T-helper 1 cell treated with Interleukin-12 subunit alpha and Interleukin-12 subunit beta and Interleukin-4 antibody, amounts not matched to agents 30 μg/mL and 1 μg/mL, for 36 hours (primary cell): Measurements from ENCODE around the gene CCDC194.
"Not testable (repeated sequence)": the region's sequence is repeated elsewhere in the genome, so short reads cannot be mapped to it uniquely, and the experiment has no call there.

Source experiments
- H3K27ac Mint-ChIP-seq: one replicate; pipeline ENCODE4 v1.8.0; 2021; ENCODE audit warnings: mild to moderate bottlenecking, mixed read lengths
- H3K27me3 Mint-ChIP-seq: one replicate; pipeline ENCODE4 v1.8.0; 2021; ENCODE audit warnings: low read depth, mixed read lengths
- H3K36me3 Mint-ChIP-seq: one replicate; pipeline ENCODE4 v1.8.0; 2021; ENCODE audit warnings: low read depth, mixed read lengths
- H3K4me1 Mint-ChIP-seq: one replicate; pipeline ENCODE4 v1.8.0; 2021; ENCODE audit warnings: low read depth, mixed read lengths
- H3K4me3 Mint-ChIP-seq: one replicate; pipeline ENCODE4 v1.8.0; 2021; ENCODE audit warnings: mild to moderate bottlenecking, moderate library complexity, mixed read lengths
- H3K9me3 Mint-ChIP-seq: one replicate; pipeline ENCODE4 v1.8.0; 2021; ENCODE audit warnings: mixed read lengths

The CCDC194 gene

GRCh38 chr19:17363852-17364605, 30.0 kb downstream of the CCDC194 start:
- H3K36me3 Mint-ChIP-seq, H3K4me1 Mint-ChIP-seq, H3K4me3 Mint-ChIP-seq, H3K27ac Mint-ChIP-seq, H3K9me3 Mint-ChIP-seq: not testable (repeated sequence)
- H3K27me3 Mint-ChIP-seq: peaks cover 14% of the 10 kb centered on the region

- no peaks in the 10 kb centered on the region for H3K36me3 Mint-ChIP-seq
- no peak overlapping the region for H3K27ac Mint-ChIP-seq
- peaks cover 10% of the 10 kb centered on the region for H3K27me3 Mint-ChIP-seq
- no peaks in the 10 kb centered on the region for H3K4me1 Mint-ChIP-seq
- H3K9me3 Mint-ChIP-seq: no peaks in the 10 kb centered on the region
- no peak overlapping the region for H3K4me3 Mint-ChIP-seq
These were observed 33.8 kb downstream of the CCDC194 start for GRCh38 chr19:17359905-17360800.

GRCh38 chr19:17358395-17358794, 35.6 kb downstream of the CCDC194 start:
- no peak overlapping the region for H3K4me3 Mint-ChIP-seq
- no peaks in the 10 kb centered on the region for H3K36me3 Mint-ChIP-seq
- peaks cover 11% of the 10 kb centered on the region for H3K27me3 Mint-ChIP-seq
- H3K27ac Mint-ChIP-seq: no peak overlapping the region
- H3K9me3 Mint-ChIP-seq: no peaks in the 10 kb centered on the region
- no peaks in the 10 kb centered on the region for H3K4me1 Mint-ChIP-seq

- no peaks in the 10 kb centered on the region for H3K36me3 Mint-ChIP-seq
- no peak overlapping the region for H3K27ac Mint-ChIP-seq
- H3K27me3 Mint-ChIP-seq: peaks cover 12% of the 10 kb centered on the region
- H3K4me1 Mint-ChIP-seq: no peaks in the 10 kb centered on the region
- no peak overlapping the region for H3K4me3 Mint-ChIP-seq
- no peaks in the 10 kb centered on the region for H3K9me3 Mint-ChIP-seq
These were observed 36.3 kb downstream of the CCDC194 start for GRCh38 chr19:17357724-17358123.

- Mint-ChIP-seq H3K4me1 (no peaks in the 10 kb centered on the region), H3K9me3 (no peaks in the 10 kb centered on the region), H3K4me3 (no peak overlapping the region), H3K36me3 (no peaks in the 10 kb centered on the region), H3K27ac (no peak overlapping the region), H3K27me3 (peaks cover 7% of the 10 kb centered on the region)
These were observed 36.8 kb downstream of the CCDC194 start for GRCh38 chr19:17357078-17357666.

- Mint-ChIP-seq H3K4me3 (no peak overlapping the region), H3K4me1 (peaks cover 6% of the 10 kb centered on the region), H3K36me3 (no peaks in the 10 kb centered on the region), H3K27ac (no peak overlapping the region), H3K9me3 (no peaks in the 10 kb centered on the region), H3K27me3 (peaks cover 11% of the 10 kb centered on the region)
These were observed 40.6 kb downstream of the CCDC194 start for GRCh38 chr19:17353386-17353785.

- peaks cover 11% of the 10 kb centered on the region for H3K27me3 Mint-ChIP-seq
These were observed 41.3 kb downstream of the CCDC194 start for GRCh38 chr19:17352608-17353280.

GRCh38 chr19:17351815-17352435, 42.1 kb downstream of the CCDC194 start:
- H3K36me3 Mint-ChIP-seq: no peaks in the 10 kb centered on the region
- H3K4me1 Mint-ChIP-seq: peaks cover 6% of the 10 kb centered on the region
- H3K27me3 Mint-ChIP-seq: peaks cover 11% of the 10 kb centered on the region
- H3K4me3 Mint-ChIP-seq: no peak overlapping the region
- H3K27ac Mint-ChIP-seq: no peak overlapping the region
- no peaks in the 10 kb centered on the region for H3K9me3 Mint-ChIP-seq

More at GRCh38 chr19:17352608-17353280, 41.3 kb downstream of the CCDC194 start:
- no peak overlapping the region for H3K4me3 Mint-ChIP-seq
- H3K4me1 Mint-ChIP-seq: peaks cover 6% of the 10 kb centered on the region
- no peaks in the 10 kb centered on the region for H3K9me3 Mint-ChIP-seq
- H3K27ac Mint-ChIP-seq: no peak overlapping the region
- no peaks in the 10 kb centered on the region for H3K36me3 Mint-ChIP-seq

- H3K36me3 Mint-ChIP-seq: no peaks in the 10 kb centered on the region
- no peaks in the 10 kb centered on the region for H3K9me3 Mint-ChIP-seq
- peaks cover 10% of the 10 kb centered on the region for H3K27me3 Mint-ChIP-seq
- H3K4me1 Mint-ChIP-seq: peaks cover 12% of the 10 kb centered on the region
- H3K4me3 Mint-ChIP-seq: no peak overlapping the region
- H3K27ac Mint-ChIP-seq: no peak overlapping the region
These were observed 45.3 kb downstream of the CCDC194 start for GRCh38 chr19:17348700-17349099.

- no peak overlapping the region for H3K27ac Mint-ChIP-seq
- H3K4me3 Mint-ChIP-seq: no peak overlapping the region
- H3K36me3 Mint-ChIP-seq: no peaks in the 10 kb centered on the region
- H3K9me3 Mint-ChIP-seq: no peaks in the 10 kb centered on the region
- H3K27me3 Mint-ChIP-seq: peaks cover 6% of the 10 kb centered on the region
- H3K4me1 Mint-ChIP-seq: peaks cover 12% of the 10 kb centered on the region
These were observed 46.1 kb downstream of the CCDC194 start for GRCh38 chr19:17347877-17348276.

- Mint-ChIP-seq H3K4me1 (peaks cover 12% of the 10 kb centered on the region), H3K27ac (no peak overlapping the region), H3K27me3 (peaks cover 6% of the 10 kb centered on the region), H3K36me3 (no peaks in the 10 kb centered on the region), H3K9me3 (no peaks in the 10 kb centered on the region), H3K4me3 (no peak overlapping the region)
These were observed 46.6 kb downstream of the CCDC194 start for GRCh38 chr19:17347361-17347760.

- Mint-ChIP-seq H3K4me1 (peaks cover 8% of the 10 kb centered on the region), H3K27me3 (peaks cover 6% of the 10 kb centered on the region), H3K27ac (no peak overlapping the region), H3K9me3 (no peaks in the 10 kb centered on the region), H3K36me3 (no peaks in the 10 kb centered on the region), H3K4me3 (no peak overlapping the region)
These were observed 47.8 kb downstream of the CCDC194 start for GRCh38 chr19:17346109-17346671.

GRCh38 chr19:17341845-17342244, 52.2 kb downstream of the CCDC194 start:
- H3K4me3 Mint-ChIP-seq: no peak overlapping the region
- H3K4me1 Mint-ChIP-seq: peaks cover 9% of the 10 kb centered on the region
- H3K9me3 Mint-ChIP-seq: no peaks in the 10 kb centered on the region
- no peaks in the 10 kb centered on the region for H3K27me3 Mint-ChIP-seq
- H3K27ac Mint-ChIP-seq: no peak overlapping the region
- no peaks in the 10 kb centered on the region for H3K36me3 Mint-ChIP-seq

GRCh38 chr19:17341386-17341785, 52.6 kb downstream of the CCDC194 start:
- Mint-ChIP-seq H3K27me3 (no peaks in the 10 kb centered on the region), H3K36me3 (no peaks in the 10 kb centered on the region), H3K27ac (no peak overlapping the region), H3K4me3 (no peak overlapping the region), H3K4me1 (peaks cover 8% of the 10 kb centered on the region), H3K9me3 (no peaks in the 10 kb centered on the region)
